HFF-Myc (cell line): ENCODE data around the gene PSORS1C1.
"Not testable (repeated sequence)": the region's sequence is repeated elsewhere in the genome, so short reads cannot be mapped to it uniquely, and the experiment has no call there.

Experiments
- DNase-seq: peaks from one replicate; pipeline ENCODE4 v3.0.0-alpha.2; 2011; ENCODE audit warnings: low read depth; ENCODE audit errors: extremely low read depth
- H3K4me3 ChIP-seq: replicated peaks from 2 replicates; pipeline ENCODE4 v1.5.1; 2011; ENCODE audit warnings: low read depth, mild to moderate bottlenecking, control low read depth, low read length
- CTCF ChIP-seq: IDR thresholded peaks from 2 replicates; pipeline ENCODE4 v1.5.1; 2012; ENCODE audit warnings: mild to moderate bottlenecking, low read depth, low read length, control low read depth; ENCODE audit errors: missing control alignments

PSORS1C1 gene

DNA sequence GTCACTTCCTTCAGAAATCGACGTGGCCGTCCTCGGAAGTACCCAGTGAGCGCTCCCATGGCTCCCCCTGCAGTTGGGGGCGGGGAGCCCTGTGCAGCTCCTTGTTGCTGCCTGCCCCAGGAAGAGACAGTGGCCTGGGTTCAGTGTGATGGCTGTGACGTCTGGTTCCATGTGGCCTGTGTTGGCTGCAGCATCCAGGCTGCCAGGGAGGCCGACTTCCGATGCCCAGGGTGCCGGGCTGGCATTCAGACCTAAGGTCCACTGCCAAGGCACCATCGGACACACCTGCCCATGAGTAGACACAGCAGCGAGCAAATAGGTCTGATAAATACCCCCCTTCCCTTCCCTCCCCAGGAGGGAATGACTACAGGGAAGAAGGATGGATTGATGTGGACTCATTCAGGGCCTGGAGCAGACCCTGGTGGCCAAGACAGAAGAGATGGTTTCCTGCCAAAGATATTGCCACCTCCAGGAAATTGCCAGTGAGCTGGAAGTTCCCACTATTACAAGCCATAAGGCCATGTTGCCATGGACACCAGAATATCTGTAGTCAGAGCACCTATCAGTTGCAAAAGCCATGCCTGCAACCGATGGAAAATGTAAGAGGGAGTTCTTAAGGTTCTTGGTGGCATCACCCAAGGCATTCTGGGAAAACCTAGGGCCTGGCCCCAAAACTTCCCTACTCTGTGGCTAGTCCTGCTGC is 48.0 kb downstream of the PSORS1C1 start:
- no peak overlapping the region for H3K4me3 ChIP-seq
- DNase-seq, result no peak
- no peak for TF ChIP-seq CTCF

DNA sequence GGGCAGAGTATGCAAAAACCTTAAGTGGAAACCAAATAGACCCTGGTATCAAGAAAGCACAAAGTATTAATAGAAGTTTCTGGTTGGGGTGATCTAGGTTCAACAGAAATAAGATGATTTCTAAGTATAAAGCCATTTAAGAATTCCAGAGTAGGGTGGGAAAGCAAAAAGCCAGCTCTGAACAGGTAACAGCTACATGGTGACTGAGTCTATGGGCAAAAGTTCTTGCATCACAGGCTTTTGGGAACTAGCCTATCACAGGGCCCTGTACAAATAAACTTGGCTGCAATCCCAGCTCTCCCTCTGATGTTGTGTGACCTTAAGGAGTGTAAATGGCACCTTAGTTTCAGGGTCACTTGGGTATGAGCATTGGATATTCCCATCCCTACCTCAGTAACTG is 49.3 kb downstream of the PSORS1C1 start:
- no peak for TF ChIP-seq CTCF
- no peak for DNase-seq
- H3K4me3 ChIP-seq, result no peak overlapping the region

GRCh38 chr6:31164475-31165063 is 50.0 kb downstream of the PSORS1C1 start:
- not testable (repeated sequence) for H3K4me3 ChIP-seq, DNase-seq

DNA sequence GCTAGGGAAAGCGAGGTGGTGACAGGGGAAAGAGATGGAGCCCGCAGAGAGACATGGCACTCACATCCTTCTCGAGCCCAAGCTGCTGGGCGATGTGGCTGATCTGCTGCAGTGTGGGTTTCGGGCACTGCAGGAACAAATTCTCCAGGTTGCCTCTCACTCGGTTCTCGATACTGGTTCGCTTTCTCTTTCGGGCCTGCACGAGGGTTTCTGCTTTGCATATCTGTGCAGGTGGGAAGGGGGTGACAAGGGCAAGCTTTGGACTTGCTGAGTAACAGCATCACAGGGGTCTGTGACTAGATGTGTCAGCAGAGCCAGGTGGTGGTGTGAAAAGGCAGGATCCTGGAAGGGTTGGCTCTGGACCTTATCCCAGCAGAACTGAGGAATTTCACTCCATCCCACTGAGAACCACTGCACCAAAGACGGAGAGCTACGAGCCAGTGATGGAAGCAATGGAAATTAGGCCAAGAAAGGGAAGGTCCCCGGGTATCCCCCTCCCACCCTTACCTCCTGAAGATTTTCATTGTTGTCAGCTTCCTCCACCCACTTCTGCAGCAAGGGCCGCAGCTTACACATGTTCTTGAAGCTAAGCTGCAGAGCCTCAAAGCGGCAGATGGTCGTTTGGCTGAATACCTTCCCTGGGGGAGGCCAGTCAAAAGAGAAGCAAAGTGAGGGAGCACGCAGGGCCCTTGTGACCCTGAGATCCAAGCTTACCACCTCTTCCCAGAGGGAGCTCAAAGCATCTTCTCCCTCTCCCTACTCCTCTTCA is 50.6 kb downstream of the PSORS1C1 start:
- DNase-seq, H3K4me3 ChIP-seq: not testable (repeated sequence)

- no peak for TF ChIP-seq CTCF
- DNase-seq, result no peak
- H3K4me3 ChIP-seq, result no peak overlapping the region
Measured at GRCh38 chr6:31165986-31166385, 51.4 kb downstream of the PSORS1C1 start.

GRCh38 chr6:31168606-31169005 is 54.0 kb downstream of the PSORS1C1 start:
- no peak for TF ChIP-seq CTCF
- no peak for DNase-seq
- no peak overlapping the region for H3K4me3 ChIP-seq

DNA sequence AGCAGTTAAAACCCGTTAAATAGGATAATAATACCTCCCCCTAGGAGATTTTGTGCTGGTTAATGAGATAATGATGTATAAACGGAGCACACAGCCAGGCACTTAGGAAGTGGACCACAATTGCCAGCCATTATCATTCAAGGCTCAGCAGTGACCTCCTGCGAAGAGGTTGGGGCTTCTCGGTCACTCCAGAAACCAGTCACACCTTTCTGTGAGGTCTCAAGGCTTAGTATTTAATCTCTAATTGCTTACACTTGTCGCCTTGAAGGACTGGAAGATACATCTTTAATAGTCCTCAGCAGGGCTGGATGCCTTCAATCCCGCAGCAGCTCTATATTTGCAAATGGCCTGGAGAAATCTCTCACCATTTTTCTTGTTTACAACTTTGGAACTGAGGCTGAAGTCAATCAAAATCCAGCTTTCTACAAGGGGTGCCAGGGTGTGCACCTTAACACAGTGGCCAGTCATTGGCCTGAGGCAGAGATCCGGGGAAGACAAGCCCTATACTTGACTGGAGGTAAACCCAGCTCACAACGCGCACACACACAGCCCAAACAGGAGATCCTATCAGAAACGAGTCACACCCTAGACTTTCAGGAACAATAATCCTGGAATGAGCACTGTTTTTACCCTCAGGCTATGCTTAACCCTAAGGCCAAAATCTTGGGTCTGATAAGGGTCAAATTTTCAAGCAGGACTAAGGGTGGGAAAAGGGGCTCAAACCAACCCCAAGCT is 54.7 kb downstream of the PSORS1C1 start:
- no peak for TF ChIP-seq CTCF
- no peak for DNase-seq
- H3K4me3 ChIP-seq, result no peak overlapping the region

GRCh38 chr6:31169858-31170599 is 55.4 kb downstream of the PSORS1C1 start:
- not testable (repeated sequence) for H3K4me3 ChIP-seq, DNase-seq
